NCI-H128 (cell line): ENCODE results near the gene SLC25A12.
"Not testable (repeated sequence)": the region's sequence is repeated elsewhere in the genome, so short reads cannot be mapped to it uniquely, and the experiment has no call there.

Experiments used
- DNase-seq: peaks from one replicate; lab custom pipeline; 2025; ENCODE audit not compliant: unreplicated experiment; lab: John Stamatoyannopoulos, UW

Gene SLC25A12

GRCh38 chr2:171893824-171894611 lies at the start of gene SLC25A12:
TSS of gene SLC25A12 (minus strand) at chr2:171894244. CDS start at chr2:171894214, 30 bp downstream.
- peak; percentile 32 for DNase-seq

GRCh38 chr2:171941316-171941699 lies 47.3 kb upstream of the SLC25A12 start:
- no peak for DNase-seq

GRCh38 chr2:171939743-171940071 lies 45.7 kb upstream of the SLC25A12 start:
- no peak for DNase-seq

GRCh38 chr2:171939058-171939742 lies 45.2 kb upstream of the SLC25A12 start:
- no peak for DNase-seq

- no peak for DNase-seq
These were observed 36.3 kb upstream of the SLC25A12 start for GRCh38 chr2:171930385-171930784.

- no peak for DNase-seq
These were observed 30.3 kb upstream of the SLC25A12 start for GRCh38 chr2:171924170-171924942.

GRCh38 chr2:171923206-171923605 lies 29.2 kb upstream of the SLC25A12 start:
- DNase-seq, result no peak

- DNase-seq, result peak; percentile 94
These were observed 28.4 kb upstream of the SLC25A12 start, which contains the start of gene HAT1 for GRCh38 chr2:171922230-171923022. TSS of gene HAT1 (plus strand) at chr2:171922461. CDS start at chr2:171922501, 40 bp downstream.

- no peak for DNase-seq
These were observed 27.9 kb upstream of the SLC25A12 start for GRCh38 chr2:171921970-171922229.

- no peak for DNase-seq
These were observed 25.4 kb upstream of the SLC25A12 start for GRCh38 chr2:171919453-171919852.

- no peak for DNase-seq
These were observed 19.5 kb upstream of the SLC25A12 start for GRCh38 chr2:171913517-171913916.

GRCh38 chr2:171910494-171910893 lies 16.4 kb upstream of the SLC25A12 start:
- DNase-seq, result no peak

- no peak for DNase-seq
These were observed 15.2 kb upstream of the SLC25A12 start for GRCh38 chr2:171909266-171909665.

GRCh38 chr2:171908235-171908634 lies 14.2 kb upstream of the SLC25A12 start:
- DNase-seq, result no peak

- DNase-seq, result no peak
These were observed 8.9 kb upstream of the SLC25A12 start for GRCh38 chr2:171902840-171903420.

- not testable (repeated sequence) for DNase-seq
These were observed 5.7 kb upstream of the SLC25A12 start for GRCh38 chr2:171899623-171900282.

GRCh38 chr2:171895786-171896185 lies 1.7 kb upstream of the SLC25A12 start:
- no peak for DNase-seq

GRCh38 chr2:171894612-171894947 lies 536 bp upstream of the SLC25A12 start:
- no peak for DNase-seq

GRCh38 chr2:171893196-171893823 lies 734 bp downstream of the SLC25A12 start:
- no peak for DNase-seq

GRCh38 chr2:171889808-171890207 lies 4.2 kb downstream of the SLC25A12 start:
- DNase-seq, result no peak
